ENCODE results near the gene EIF4G1. TPM values are rescaled to one million over a fixed set of nuclear protein-coding genes. Genes with fewer than 3 reads are reported as not detected.
A peak's percentile ranks its signal among the peaks of the same experiment; 100 is the strongest.
"Not testable (repeated sequence)": the region's sequence is repeated elsewhere in the genome, so short reads cannot be mapped to it uniquely, and the experiment has no call there.

The EIF4G1 gene
- total RNA-seq: 100 to 1,000 TPM; 135 to 453 (median 217) TPM

- WGBS, 2 donors (ENCODE audit: low coverage in 1 of 2): 0% methylated on average over 22 of the region's 40 CpGs; no CpG with 5 or more reads in 1 of the 2 donors
- in situ Hi-C loops (cut with MboI; ENCODE audit: low pct_ligation_motif_present in 1 of 4, low pct_unique_long_range_greater_than_20kb in 1 of 4, low sequenced_read_pairs in 3 of 4): no loop called here
- H3K4me3 ChIP-seq: peak within 1 kb of the TSS; percentile 69 to 89 (median 74)
- intact Hi-C loops (cut with DNase I; ENCODE audit: low total_unique reads): no loop called here
- H3K4me1 ChIP-seq: peaks cover 21 to 45% (median 35%) of the 10 kb centered on the region in 4 donors
- peak within 1 kb of the TSS; percentile 94 to 98 (median 96) for H3K27ac ChIP-seq
- H3K36me3 ChIP-seq: peaks cover 0 to 8% (median 0%) of the 10 kb centered on the region in 4 donors
- peak; percentile 96 for DNase-seq
- TF ChIP-seq EP300 (IDR thresholded peaks at IDR 0.05; ENCODE audit: low read depth) (no peak), POLR2A (IDR thresholded peaks at IDR 0.05) (peak; percentile 47), POLR2AphosphoS5 (IDR thresholded peaks at IDR 0.05) (peak; percentile 79 to 87 (median 83))
- H3K27me3 ChIP-seq: no peaks in the 10 kb centered on the region
- no peaks in the 10 kb centered on the region for H3K9me3 ChIP-seq
These were observed at the start of gene EIF4G1 for GRCh38 chr3:184314363-184314699. EIF4G1 (plus strand) TSS chr3:184314606; CDS start chr3:184315797, 1,191 bp downstream.

GRCh38 chr3:184267249-184267648, 47.2 kb upstream of the EIF4G1 start:
- H3K9me3 ChIP-seq; DNase-seq; H3K4me1 ChIP-seq; intact Hi-C loops (cut with DNase I; ENCODE audit: low total_unique reads); H3K4me3 ChIP-seq; H3K27ac ChIP-seq; H3K36me3 ChIP-seq: not testable (repeated sequence)
- in situ Hi-C loops (cut with MboI; ENCODE audit: low pct_ligation_motif_present in 1 of 4, low pct_unique_long_range_greater_than_20kb in 1 of 4, low sequenced_read_pairs in 3 of 4): loop anchor here in 1 of 4 donors (25.0 kb wide), 1 partner anchor 380 kb away; the partner anchor contains the start of gene PARL
- peaks cover 72% of the 10 kb centered on the region for H3K27me3 ChIP-seq
- 81% methylated on average over 1 of the region's 1 CpG; no CpG with 5 or more reads in 1 of the 2 donors for WGBS, 2 donors (ENCODE audit: low coverage in 1 of 2)

GRCh38 chr3:184272269-184272668, 42.1 kb upstream of the EIF4G1 start:
- in situ Hi-C loops (cut with MboI; ENCODE audit: low pct_ligation_motif_present in 1 of 4, low pct_unique_long_range_greater_than_20kb in 1 of 4, low sequenced_read_pairs in 3 of 4): loop anchor here in 1 of 4 donors (25.0 kb wide), 1 partner anchor 385 kb away; the partner anchor contains the start of gene PARL
- no peaks in the 10 kb centered on the region for H3K36me3 ChIP-seq
- no peak overlapping the region for H3K27ac ChIP-seq
- intact Hi-C loops (cut with DNase I; ENCODE audit: low total_unique reads): no loop called here
- TF ChIP-seq POLR2A (IDR thresholded peaks at IDR 0.05): no peak
- TF ChIP-seq EP300 (IDR thresholded peaks at IDR 0.05; ENCODE audit: low read depth): no peak
- no peak for TF ChIP-seq CTCF (IDR thresholded peaks at IDR 0.05)
- TF ChIP-seq POLR2AphosphoS5 (IDR thresholded peaks at IDR 0.05): no peak
- no peak for DNase-seq
- 38 to 48% methylated on average over 1 of the region's 1 CpG for WGBS, 2 donors (ENCODE audit: low coverage in 1 of 2)
- no peaks in the 10 kb centered on the region for H3K4me1 ChIP-seq
- H3K4me3 ChIP-seq: no peak overlapping the region
- H3K9me3 ChIP-seq: no peaks in the 10 kb centered on the region
- peaks cover 74% of the 10 kb centered on the region for H3K27me3 ChIP-seq

- H3K27me3 ChIP-seq: peaks cover 55% of the 10 kb centered on the region
- no peaks in the 10 kb centered on the region for H3K9me3 ChIP-seq
- no peak overlapping the region for H3K4me3 ChIP-seq
- in situ Hi-C loops (cut with MboI; ENCODE audit: low pct_ligation_motif_present in 1 of 4, low pct_unique_long_range_greater_than_20kb in 1 of 4, low sequenced_read_pairs in 3 of 4) (no loop called here), intact Hi-C loops (cut with DNase I; ENCODE audit: low total_unique reads) (no loop called here)
- no peaks in the 10 kb centered on the region for H3K36me3 ChIP-seq
- H3K4me1 ChIP-seq: no peaks in the 10 kb centered on the region
- no peak for TF ChIP-seq EP300 (IDR thresholded peaks at IDR 0.05; ENCODE audit: low read depth)
- TF ChIP-seq CTCF (IDR thresholded peaks at IDR 0.05): no peak
- TF ChIP-seq POLR2AphosphoS5 (IDR thresholded peaks at IDR 0.05): no peak
- 60 to 74% methylated on average over 1 to 12 of the region's 12 CpGs for WGBS, 2 donors (ENCODE audit: low coverage in 1 of 2)
- DNase-seq: no peak
- H3K27ac ChIP-seq: no peak overlapping the region
These were observed 39.1 kb upstream of the EIF4G1 start for GRCh38 chr3:184275381-184275701.

- no peaks in the 10 kb centered on the region for H3K4me1 ChIP-seq
- no peaks in the 10 kb centered on the region for H3K9me3 ChIP-seq
- peaks cover 55% of the 10 kb centered on the region for H3K27me3 ChIP-seq
- H3K4me3 ChIP-seq: no peak within 1 kb of the TSS
- H3K36me3 ChIP-seq: no peaks in the 10 kb centered on the region
- 20% methylated on average over 46 of the region's 65 CpGs; no CpG with 5 or more reads in 1 of the 2 donors for WGBS, 2 donors (ENCODE audit: low coverage in 1 of 2)
- in situ Hi-C loops (cut with MboI; ENCODE audit: low pct_ligation_motif_present in 1 of 4, low pct_unique_long_range_greater_than_20kb in 1 of 4, low sequenced_read_pairs in 3 of 4): no loop called here
- H3K27ac ChIP-seq: no peak within 1 kb of the TSS
- DNase-seq: no peak
- intact Hi-C loops (cut with DNase I; ENCODE audit: low total_unique reads): no loop called here
- TF ChIP-seq CTCF (IDR thresholded peaks at IDR 0.05): no peak
- no peak for TF ChIP-seq POLR2A (IDR thresholded peaks at IDR 0.05)
- no peak for TF ChIP-seq EP300 (IDR thresholded peaks at IDR 0.05; ENCODE audit: low read depth)
- no peak for TF ChIP-seq POLR2AphosphoS5 (IDR thresholded peaks at IDR 0.05)
These were observed 38.2 kb upstream of the EIF4G1 start, which contains the start of gene ECE2 for GRCh38 chr3:184275961-184276910. ECE2 (plus strand) TSS chr3:184276022; CDS start chr3:184276154, 132 bp downstream.
